PC-3 (cell line): ENCODE data around the gene FIGNL1. TPM values are rescaled to one million over a fixed set of nuclear protein-coding genes. Genes with fewer than 3 reads are reported as not detected.

Experiments
- ATAC-seq: fragments of 200-7000 bp; cut with Tn5 transposase; 2 replicates; pipeline ENCODE4 v1.9.1; 2020; ENCODE audit warnings: mild to moderate bottlenecking, moderate library complexity
- BruUV-seq: library from RNA; stranded (reverse); fragments of 400-500 nt; replicated peaks from 2 replicates; lab custom pipeline; 2021; lab: Mats Ljungman, UMichigan
- CTCF ChIA-PET: fragments of 300-600 bp; sonication (Branson Sonifier 250); formaldehyde crosslinking; loops from one replicate; lab custom pipeline; 2022; ENCODE audit warnings: antibody characterized with exemption; lab: Charles Lee
- POLR2A ChIA-PET: fragments of 300-600 bp; sonication (Branson Sonifier 250); formaldehyde crosslinking; loops from one replicate; lab custom pipeline; 2022; ENCODE audit warnings: antibody characterized with exemption; ENCODE audit not compliant: unreplicated experiment; lab: Charles Lee
- DNase-seq: peaks from one replicate; pipeline ENCODE4 v3.0.0-alpha.2; 2015
- H2AFZ ChIP-seq: fragments of 300-600 bp; sonication (generic); 2 replicates; pipeline ENCODE4 v1.6.0; 2016; ENCODE audit warnings: antibody characterized with exemption, low read length
- H3F3A ChIP-seq: fragments of 300-600 bp; sonication (generic); one replicate; pipeline ENCODE4 v1.6.0; 2017; ENCODE audit warnings: antibody characterized with exemption, low read length, control low read depth, mild to moderate bottlenecking; ENCODE audit not compliant: unreplicated experiment
- H3K27ac ChIP-seq: fragments of 300-600 bp; sonication (generic); 2 replicates; pipeline ENCODE4 v1.5.1; 2016; ENCODE audit warnings: mild to moderate bottlenecking, low read length
- H3K27me3 ChIP-seq: fragments of 300-600 bp; sonication (generic); 2 replicates; pipeline ENCODE4 v1.6.1; 2016; ENCODE audit warnings: low read length, mixed read lengths
- H3K36me3 ChIP-seq: fragments of 300-600 bp; sonication (generic); 2 replicates; pipeline ENCODE4 v1.6.1; 2016; ENCODE audit warnings: low read depth, mixed run types, low read length, mixed read lengths
- H3K4me1 ChIP-seq: fragments of 300-600 bp; sonication (generic); 2 replicates; pipeline ENCODE4 v1.5.1; 2016; ENCODE audit warnings: low read length; ENCODE audit not compliant: insufficient read depth
- H3K4me2 ChIP-seq: fragments of 300-600 bp; sonication (generic); 2 replicates; pipeline ENCODE4 v1.6.0; 2016; ENCODE audit warnings: low read length
- H3K4me3 ChIP-seq: fragments of 300-600 bp; sonication (generic); 2 replicates; pipeline ENCODE4 v1.5.1; 2016; ENCODE audit warnings: mild to moderate bottlenecking, low read length, mixed read lengths
- H3K79me2 ChIP-seq: fragments of 300-600 bp; sonication (generic); 2 replicates; pipeline ENCODE4 v1.6.1; 2017; ENCODE audit warnings: low read length, mixed read lengths
- H3K9ac ChIP-seq: fragments of 300-600 bp; sonication (generic); 2 replicates; pipeline ENCODE4 v1.6.0; 2016; ENCODE audit warnings: mild to moderate bottlenecking, low read length
- H3K9me2 ChIP-seq: fragments of 300-600 bp; sonication (generic); replicated peaks from 2 replicates; pipeline ENCODE4 v1.6.1; 2016; ENCODE audit warnings: mixed run types, low read length, mixed read lengths
- H3K9me3 ChIP-seq: fragments of 300-600 bp; sonication (generic); 2 replicates; pipeline ENCODE4 v1.6.1; 2016; ENCODE audit warnings: low read length, mixed read lengths
- H4K20me1 ChIP-seq: fragments of 300-600 bp; sonication (generic); 2 replicates; pipeline ENCODE4 v1.6.1; 2016; ENCODE audit warnings: low read length, mixed read lengths
- EZH2 ChIP-seq: fragments of 300-600 bp; sonication (generic); IDR thresholded peaks from one replicate; pipeline ENCODE4 v1.6.1; 2017; ENCODE audit warnings: antibody characterized with exemption, mild to moderate bottlenecking, low read length; ENCODE audit not compliant: unreplicated experiment
- EZH2phosphoT487 ChIP-seq: fragments of 300-600 bp; sonication (generic); IDR thresholded peaks from 2 replicates; pipeline ENCODE4 v1.6.1; 2018; ENCODE audit warnings: mild to moderate bottlenecking, antibody characterized with exemption, low read length, borderline replicate concordance
- intact Hi-C: fragments of 100-400 bp; cut with micrococcal nuclease; formaldehyde crosslinking; loops from 2 replicates; pipeline ENCODE4 v1.9.0; 2023
- total RNA-seq: library from RNA; depleted of rRNA; stranded (reverse); fragments of >200 nt; gene quantifications from 2 replicates; pipeline ENCODE4 v1.2.3, GENCODE V29; 2014
- TF ChIP-seq, protein P1 (sequence below): fragments of 300-600 bp; sonication (generic); conservative IDR thresholded peaks from 2 replicates; pipeline ENCODE4 v1.5.1; 2017; ENCODE audit warnings: antibody characterized with exemption, low read depth, mild to moderate bottlenecking, low read length

Gene FIGNL1
- total RNA-seq, 1 experiment from 2014 or later: 27.2 TPM

DNA sequence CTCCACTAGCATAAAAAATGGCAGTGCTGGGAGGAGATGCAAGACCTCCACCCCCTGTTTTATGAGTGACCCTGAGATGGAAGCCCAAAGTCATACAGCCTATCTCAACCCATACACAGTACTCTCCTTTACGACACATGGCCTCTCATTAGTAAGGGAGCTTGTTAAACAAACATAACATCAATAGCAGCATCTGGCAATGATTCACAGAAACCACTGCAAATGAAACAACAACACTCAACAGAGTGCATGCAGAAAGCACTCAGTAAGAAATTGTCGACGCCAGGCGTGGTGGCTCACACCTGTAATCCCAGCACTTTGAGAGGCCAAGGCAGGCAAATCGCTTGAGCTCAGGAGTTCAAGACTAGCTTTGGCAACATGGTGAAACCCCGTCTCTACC is 27.5 kb upstream of the FIGNL1 start:
- no peak overlapping the region for H3K4me3 ChIP-seq
- no peak overlapping the region for H3K9ac ChIP-seq
- H3K9me2 ChIP-seq: no peaks in the 10 kb centered on the region
- H3K4me1 ChIP-seq: no peaks in the 10 kb centered on the region
- no peak overlapping the region for H2AFZ ChIP-seq
- BruUV-seq: no TSS peak
- H3K36me3 ChIP-seq: no peaks in the 10 kb centered on the region
- ChIA-PET CTCF (no interaction called here), POLR2A (no interaction called here)
- ATAC-seq (no peak), DNase-seq (no peak)
- no peaks in the 10 kb centered on the region for H3K9me3 ChIP-seq
- no peak overlapping the region for H3K27ac ChIP-seq
- TF ChIP-seq, protein P1, sequence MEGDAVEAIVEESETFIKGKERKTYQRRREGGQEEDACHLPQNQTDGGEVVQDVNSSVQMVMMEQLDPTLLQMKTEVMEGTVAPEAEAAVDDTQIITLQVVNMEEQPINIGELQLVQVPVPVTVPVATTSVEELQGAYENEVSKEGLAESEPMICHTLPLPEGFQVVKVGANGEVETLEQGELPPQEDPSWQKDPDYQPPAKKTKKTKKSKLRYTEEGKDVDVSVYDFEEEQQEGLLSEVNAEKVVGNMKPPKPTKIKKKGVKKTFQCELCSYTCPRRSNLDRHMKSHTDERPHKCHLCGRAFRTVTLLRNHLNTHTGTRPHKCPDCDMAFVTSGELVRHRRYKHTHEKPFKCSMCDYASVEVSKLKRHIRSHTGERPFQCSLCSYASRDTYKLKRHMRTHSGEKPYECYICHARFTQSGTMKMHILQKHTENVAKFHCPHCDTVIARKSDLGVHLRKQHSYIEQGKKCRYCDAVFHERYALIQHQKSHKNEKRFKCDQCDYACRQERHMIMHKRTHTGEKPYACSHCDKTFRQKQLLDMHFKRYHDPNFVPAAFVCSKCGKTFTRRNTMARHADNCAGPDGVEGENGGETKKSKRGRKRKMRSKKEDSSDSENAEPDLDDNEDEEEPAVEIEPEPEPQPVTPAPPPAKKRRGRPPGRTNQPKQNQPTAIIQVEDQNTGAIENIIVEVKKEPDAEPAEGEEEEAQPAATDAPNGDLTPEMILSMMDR: no peak
- no peak for TF ChIP-seq EZH2
- TF ChIP-seq EZH2phosphoT487: no peak
- no peaks in the 10 kb centered on the region for H4K20me1 ChIP-seq
- H3K4me2 ChIP-seq: no peak overlapping the region
- intact Hi-C loops: no loop called here
- no peaks in the 10 kb centered on the region for H3K27me3 ChIP-seq
- H3F3A ChIP-seq: no peaks in the 10 kb centered on the region
- no peaks in the 10 kb centered on the region for H3K79me2 ChIP-seq

DNA sequence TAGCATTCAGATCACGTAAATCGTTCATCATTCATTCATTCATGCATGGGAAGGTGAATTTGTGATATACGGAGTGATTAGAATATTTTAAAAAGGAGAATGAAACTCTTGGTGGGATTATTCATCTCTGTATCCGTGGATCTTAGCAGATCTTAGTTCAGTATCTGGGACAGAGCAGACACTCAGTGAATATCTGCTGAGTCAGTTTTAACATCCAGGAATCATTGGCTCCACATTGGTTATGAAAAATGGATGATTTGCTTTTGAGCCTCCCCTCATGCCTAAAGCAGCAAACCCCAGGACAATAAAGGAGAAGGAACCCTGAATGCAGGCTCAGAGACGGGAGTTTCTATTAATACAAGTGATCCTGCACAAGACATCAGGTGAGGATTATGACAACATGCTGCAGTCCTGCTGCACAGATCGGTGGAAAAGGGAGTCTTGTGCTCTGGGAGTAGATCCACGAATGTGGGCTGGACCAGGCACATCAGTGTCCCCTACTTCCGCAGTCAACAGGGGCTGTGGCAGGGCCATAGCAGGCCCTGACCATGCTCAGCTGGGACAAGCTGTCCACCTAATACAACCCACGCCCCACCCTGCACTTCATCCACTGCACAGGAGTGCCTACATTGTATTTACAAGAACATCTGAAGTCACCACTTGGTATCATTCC is 26.9 kb upstream of the FIGNL1 start:
- no peak overlapping the region for H3K4me2 ChIP-seq
- no peaks in the 10 kb centered on the region for H3F3A ChIP-seq
- ChIA-PET POLR2A (no interaction called here), CTCF (no interaction called here)
- intact Hi-C loops: no loop called here
- no peaks in the 10 kb centered on the region for H3K9me2 ChIP-seq
- no peaks in the 10 kb centered on the region for H4K20me1 ChIP-seq
- ATAC-seq (no peak), DNase-seq (no peak)
- no peak overlapping the region for H3K9ac ChIP-seq
- H3K27me3 ChIP-seq: no peaks in the 10 kb centered on the region
- H2AFZ ChIP-seq: no peak overlapping the region
- H3K9me3 ChIP-seq: no peaks in the 10 kb centered on the region
- no peaks in the 10 kb centered on the region for H3K36me3 ChIP-seq
- TF ChIP-seq EZH2: no peak
- TF ChIP-seq EZH2phosphoT487: no peak
- TF ChIP-seq, protein P1: no peak
- no peaks in the 10 kb centered on the region for H3K4me1 ChIP-seq
- no TSS peak for BruUV-seq
- no peak overlapping the region for H3K27ac ChIP-seq
- H3K79me2 ChIP-seq: no peaks in the 10 kb centered on the region
- no peak overlapping the region for H3K4me3 ChIP-seq

DNA sequence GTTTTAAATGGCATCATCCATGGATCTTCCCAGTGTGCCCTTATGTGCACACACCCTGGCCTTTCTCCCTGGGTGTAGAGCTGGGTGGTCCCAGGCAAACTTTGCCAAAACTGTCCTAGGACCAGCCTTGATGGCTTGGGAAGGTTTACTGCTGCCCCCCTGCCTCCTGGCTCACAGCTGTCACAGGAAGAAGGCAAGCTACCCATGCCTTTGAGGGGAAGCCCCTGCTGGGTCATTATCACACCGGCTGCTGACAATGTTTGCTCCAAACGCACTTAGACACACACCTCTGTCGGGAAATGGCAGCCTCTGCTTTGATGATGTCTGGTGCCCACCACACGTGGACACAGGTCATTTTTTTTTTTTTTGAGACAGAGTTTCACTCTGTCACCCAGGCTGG is 25.2 kb upstream of the FIGNL1 start:
- BruUV-seq: no TSS peak
- Histone ChIP-seq H3K27ac (no peak overlapping the region), H3K27me3 (no peaks in the 10 kb centered on the region), H3K79me2 (no peaks in the 10 kb centered on the region), H2AFZ (no peak overlapping the region), H3K9me3 (no peaks in the 10 kb centered on the region), H3K4me3 (no peak overlapping the region), H3F3A (no peaks in the 10 kb centered on the region), H3K36me3 (no peaks in the 10 kb centered on the region), H3K9me2 (no peaks in the 10 kb centered on the region), H3K4me2 (no peak overlapping the region), H4K20me1 (no peaks in the 10 kb centered on the region), H3K4me1 (no peaks in the 10 kb centered on the region), H3K9ac (no peak overlapping the region)
- ChIA-PET CTCF (no interaction called here), POLR2A (no interaction called here)
- intact Hi-C loops: no loop called here
- ATAC-seq (no peak), DNase-seq (no peak)
- no peak for TF ChIP-seq EZH2
- TF ChIP-seq EZH2phosphoT487: no peak
- TF ChIP-seq, protein P1: no peak
